ENCODE measurements around the gene PROZ.

GRCh38 chr13:113162783-113163685 lies 4.6 kb downstream of the PROZ start:
- TF ChIP-seq POLR2A (IDR thresholded peaks at IDR 0.05; ENCODE audit: insufficient read depth in 1 of 2, low read depth in 2 of 2, low read length in 2 of 2) (no peak), NFE2L2 (IDR thresholded peaks at IDR 0.05; ENCODE audit: low read length) (no peak), CENPBD1 (CRISPR knock-in tag; IDR thresholded peaks at IDR 0.05; ENCODE audit: borderline replicate concordance, low read depth) (no peak), NFKBIZ (CRISPR knock-in tag; IDR thresholded peaks at IDR 0.05) (no peak), CTCF (CRISPR knock-in tag; IDR thresholded peaks at IDR 0.05) (no peak), ATF3 (CRISPR knock-in tag; IDR thresholded peaks at IDR 0.05) (no peak), CREB1 (IDR thresholded peaks at IDR 0.05) (no peak), CREB1 (CRISPR knock-in tag; IDR thresholded peaks at IDR 0.05) (no peak), SRSF1 (optimal IDR thresholded peaks at IDR 0.05; ENCODE audit: low read depth, low read length) (no peak), ZNF777 (CRISPR knock-in tag; IDR thresholded peaks at IDR 0.05) (no peak)

Measured in HepG2 (cell line).